A549 (cell line): ENCODE data around the gene BICRAL.

Experiments used
- BCL3 ChIP-seq: fragments of >200 bp; sonication (Bioruptor Twin); formaldehyde crosslinking; IDR thresholded peaks from 3 replicates; pipeline ENCODE4 v1.6.1; 2016
- CBX8 ChIP-seq: fragments of 200-600 bp; sonication (generic); IDR thresholded peaks from 2 replicates; pipeline ENCODE4 v1.6.1; 2016
- CTCF ChIP-seq: fragments of >200 bp; sonication (Bioruptor Twin); formaldehyde crosslinking; IDR thresholded peaks from 3 replicates; pipeline ENCODE4 v1.5.1; 2016
- ELK1 ChIP-seq: fragments of 150-350 bp; IDR thresholded peaks from 2 replicates; pipeline ENCODE4 v1.6.1; 2014; ENCODE audit warnings: low read depth, mild to moderate bottlenecking, low read length
- EP300 ChIP-seq, 2 experiments: fragments of >200 bp; sonication (Bioruptor Twin); formaldehyde crosslinking; IDR thresholded peaks; 2 replicates in 1 of 2; 3 replicates in 1 of 2; pipeline ENCODE4 v1.6.1; 2016 to 2017
- HDAC2 ChIP-seq: fragments of 200-600 bp; sonication (generic); IDR thresholded peaks from 2 replicates; pipeline ENCODE4 v1.6.1; 2016
- HOXB5 ChIP-seq: fragments of 250-450 bp; sonication (Bioruptor Pico); IDR thresholded peaks from 2 replicates; pipeline ENCODE4 v1.5.0; 2020; ENCODE audit warnings: mild to moderate bottlenecking, moderate library complexity
- KDM5A ChIP-seq: fragments of 200-600 bp; sonication (generic); IDR thresholded peaks from 2 replicates; pipeline ENCODE4 v1.6.1; 2016; ENCODE audit warnings: antibody characterized with exemption, mild to moderate bottlenecking
- MAFK ChIP-seq: fragments of 450-650 bp; IDR thresholded peaks from 2 replicates; pipeline ENCODE4 v1.6.1; 2014; ENCODE audit not compliant: partially characterized antibody
- MAZ ChIP-seq: fragments of 150-350 bp; IDR thresholded peaks from 2 replicates; pipeline ENCODE4 v1.6.1; 2014; ENCODE audit warnings: antibody characterized with exemption, low read depth, low read length, borderline replicate concordance
- REST ChIP-seq: fragments of 200-600 bp; sonication (generic); IDR thresholded peaks from 2 replicates; pipeline ENCODE4 v1.6.1; 2016; ENCODE audit warnings: antibody characterized with exemption, mild to moderate bottlenecking, moderate library complexity
- SMC3 ChIP-seq: fragments of >200 bp; sonication (Bioruptor Twin); formaldehyde crosslinking; IDR thresholded peaks from 3 replicates; pipeline ENCODE4 v1.6.1; 2018; ENCODE audit warnings: inconsistent platforms

GRCh38 chr6:42821846-42822245, 40.0 kb downstream of the BICRAL start:
- no peak for TF ChIP-seq EP300 (IDR thresholded peaks at IDR 0.05)
- TF ChIP-seq MAZ: no peak
- no peak for TF ChIP-seq HDAC2
- TF ChIP-seq CTCF: no peak
- TF ChIP-seq BCL3: no peak
- TF ChIP-seq ELK1: no peak
- no peak for TF ChIP-seq MAFK
- no peak for TF ChIP-seq KDM5A
- no peak for TF ChIP-seq REST
- TF ChIP-seq SMC3: no peak
- TF ChIP-seq HOXB5 (CRISPR knock-in tag): no peak
- TF ChIP-seq CBX8: no peak
